Left ventricle myocardium superior (tissue), 1 donor: Measurements from ENCODE around the gene ZNF446. TPM values are rescaled to one million over a fixed set of nuclear protein-coding genes. Genes with fewer than 3 reads are reported as not detected.
"Not testable (repeated sequence)": the region's sequence is repeated elsewhere in the genome, so short reads cannot be mapped to it uniquely, and the experiment has no call there.

Source experiments
- ATAC-seq: fragments of 200-7000 bp; cut with Tn5 transposase; one replicate; pipeline ENCODE4 v1.9.1; 2020; ENCODE audit warnings: mild to moderate bottlenecking, moderate library complexity
- DNase-seq: peaks from one replicate; pipeline ENCODE4 v3.0.0-alpha.2; 2020
- intact Hi-C: fragments of 100-400 bp; cut with micrococcal nuclease; formaldehyde crosslinking; loops from one replicate; pipeline ENCODE4 v1.11.0; 2022
- total RNA-seq: library from RNA; stranded (reverse); fragmentation: NEBNext Ultra II Directional; extraction: Animal tissue kit (Norgen Biotek cat#: 25700); gene quantifications from one replicate; pipeline ENCODE4 v1.2.1, GENCODE V29; 2021
- donor health status: DM: no; HTN: yes; CAD: no; lungs with severe emphysema.

ZNF446 gene
- total RNA-seq, 1 donor from 2014 or later, result 4.6 TPM

DNA sequence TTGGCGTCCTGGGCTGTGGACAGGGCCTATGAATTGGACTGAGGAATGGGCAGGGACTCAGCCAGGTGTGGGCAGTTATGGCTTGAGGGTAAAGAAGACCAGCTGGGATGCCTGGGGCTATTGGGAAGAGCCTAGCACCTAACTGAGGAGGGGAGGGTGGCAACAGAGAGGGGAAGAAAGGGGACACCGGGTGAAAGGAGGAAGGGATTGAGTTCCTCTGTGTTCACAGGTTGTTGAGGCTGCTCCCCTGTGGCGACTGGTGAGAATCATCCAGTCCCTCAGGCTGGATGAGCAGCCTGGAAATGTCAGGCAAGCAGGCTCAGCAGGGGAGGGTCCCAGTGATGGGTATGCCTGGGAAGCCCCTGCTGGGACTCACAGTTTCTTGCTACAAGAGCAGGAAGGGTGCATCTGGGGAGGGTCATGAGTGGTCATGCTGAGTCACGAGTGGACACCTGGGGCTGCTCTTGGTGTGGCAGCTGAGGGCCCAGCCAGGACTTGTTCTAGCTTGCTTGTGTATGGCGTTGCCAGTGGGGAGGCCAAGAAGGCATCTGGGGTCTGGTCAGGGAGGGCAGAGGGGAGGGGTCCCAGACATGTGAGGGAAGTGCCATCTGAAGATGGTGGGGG is 7.8 kb upstream of the ZNF446 start:
- intact Hi-C loops, result no loop called here
- ATAC-seq (no peak), DNase-seq (no peak)

- no peak for DNase-seq
- intact Hi-C loops, result no loop called here
- ATAC-seq, result no peak
Measured at GRCh38 chr19:58469241-58470013, 6.7 kb upstream of the ZNF446 start.

DNA sequence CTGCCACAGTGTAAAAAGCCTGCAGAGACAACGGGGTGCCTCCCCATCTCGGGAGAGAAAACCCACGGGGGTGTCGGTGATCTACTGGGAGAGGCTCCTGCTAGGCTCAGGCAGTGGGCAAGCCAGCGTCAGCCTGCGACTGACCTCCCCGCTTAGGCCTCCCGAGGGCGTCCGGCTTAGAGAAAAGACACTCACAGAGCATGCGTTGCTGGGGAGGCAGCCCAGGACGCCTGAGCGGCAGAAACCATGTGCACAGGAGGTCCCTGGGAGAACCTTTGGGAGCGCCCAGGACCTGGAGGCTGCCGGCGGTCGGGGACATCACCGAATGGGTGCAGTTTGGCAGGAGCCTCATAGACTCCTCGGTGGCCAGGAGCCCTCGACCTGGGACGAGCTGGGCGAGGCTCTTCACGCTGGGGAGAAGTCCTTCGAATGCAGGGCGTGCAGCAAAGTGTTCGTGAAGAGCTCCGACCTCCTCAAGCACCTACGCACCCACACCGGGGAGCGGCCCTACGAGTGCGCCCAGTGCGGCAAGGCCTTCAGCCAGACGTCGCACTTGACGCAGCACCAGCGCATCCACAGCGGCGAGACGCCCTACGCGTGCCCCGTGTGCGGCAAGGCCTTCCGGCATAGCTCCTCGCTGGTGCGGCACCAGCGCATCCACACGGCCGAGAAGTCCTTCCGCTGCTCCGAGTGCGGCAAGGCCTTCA is 5.2 kb upstream of the ZNF446 start:
- ATAC-seq, intact Hi-C loops, DNase-seq: not testable (repeated sequence)

GRCh38 chr19:58471736-58472135 is 4.4 kb upstream of the ZNF446 start:
- ATAC-seq (no peak), DNase-seq (no peak)
- intact Hi-C loops, result no loop called here

- no peak for DNase-seq
- intact Hi-C loops, result no loop called here
- no peak for ATAC-seq
Measured at GRCh38 chr19:58473775-58474174, 2.4 kb upstream of the ZNF446 start.

GRCh38 chr19:58474291-58474996 is 1.7 kb upstream of the ZNF446 start:
- ATAC-seq (no peak), DNase-seq (no peak)
- intact Hi-C loops, result no loop called here

DNA sequence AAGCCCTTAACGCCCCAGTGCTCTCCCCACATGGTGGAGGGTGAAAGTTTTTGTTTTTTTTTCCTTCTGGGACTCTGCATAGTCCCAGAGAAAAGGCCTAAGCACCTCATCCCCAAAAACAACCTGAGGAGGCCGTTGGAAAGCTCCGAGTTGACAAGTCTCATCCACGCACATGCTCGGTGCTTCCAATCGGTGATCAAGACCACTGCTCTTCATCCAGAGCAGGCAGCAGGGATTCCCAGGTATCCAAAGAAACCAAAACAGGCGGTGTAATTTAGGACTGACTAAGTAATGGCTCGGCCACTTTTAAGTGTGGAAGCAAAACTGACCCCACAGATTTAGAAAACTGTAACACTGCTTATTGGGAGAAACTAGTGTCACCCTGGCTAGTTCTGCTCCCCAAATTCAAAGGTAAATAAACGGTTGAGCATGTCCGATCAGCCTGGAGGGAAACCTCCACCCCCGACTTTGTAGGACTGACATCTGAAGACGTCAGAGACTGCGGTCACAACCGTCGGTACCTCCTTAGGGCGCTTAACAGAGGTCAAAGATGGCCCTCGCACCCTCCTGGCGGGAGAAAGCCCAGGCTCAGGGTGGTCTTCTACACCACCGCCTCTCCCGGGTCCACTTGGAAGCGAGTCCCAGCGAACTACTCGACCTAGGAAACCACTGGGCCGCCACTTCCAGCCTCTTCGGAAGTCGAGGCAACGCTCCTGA is 997 bp upstream of the ZNF446 start:
- no peak for DNase-seq
- intact Hi-C loops, result no loop called here
- ATAC-seq, result no peak

DNA sequence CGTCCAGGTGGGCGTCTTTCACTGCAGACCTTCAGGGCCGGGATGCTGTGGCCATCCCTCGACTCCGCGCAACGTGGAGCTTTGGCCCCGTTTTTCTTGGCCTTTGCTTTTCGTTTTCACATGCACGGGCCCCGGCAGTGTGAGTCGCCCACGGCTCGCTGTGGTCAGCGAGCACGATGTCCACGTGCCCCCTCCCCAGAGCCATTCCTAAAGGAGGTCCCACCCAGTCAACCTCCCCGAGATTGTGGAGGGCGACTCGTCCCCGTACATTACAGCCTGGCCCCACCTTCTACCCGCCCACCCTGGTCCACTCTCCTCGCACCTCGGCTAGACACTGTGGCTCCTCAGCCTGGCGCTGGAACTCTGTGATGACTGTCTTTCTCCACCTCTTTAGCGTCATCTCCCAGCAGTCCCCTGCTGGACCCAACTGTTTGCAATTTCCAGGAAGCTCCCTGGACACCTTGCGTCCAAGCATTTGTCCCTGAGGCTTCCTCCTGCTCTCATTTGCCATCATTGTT is 405 bp downstream of the ZNF446 start:
- ATAC-seq (peak; percentile 1), DNase-seq (no peak)
- intact Hi-C loops, result no loop called here

GRCh38 chr19:58477130-58477529 is 978 bp downstream of the ZNF446 start:
- no peak for DNase-seq
- ATAC-seq, result no peak
- intact Hi-C loops, result no loop called here

DNA sequence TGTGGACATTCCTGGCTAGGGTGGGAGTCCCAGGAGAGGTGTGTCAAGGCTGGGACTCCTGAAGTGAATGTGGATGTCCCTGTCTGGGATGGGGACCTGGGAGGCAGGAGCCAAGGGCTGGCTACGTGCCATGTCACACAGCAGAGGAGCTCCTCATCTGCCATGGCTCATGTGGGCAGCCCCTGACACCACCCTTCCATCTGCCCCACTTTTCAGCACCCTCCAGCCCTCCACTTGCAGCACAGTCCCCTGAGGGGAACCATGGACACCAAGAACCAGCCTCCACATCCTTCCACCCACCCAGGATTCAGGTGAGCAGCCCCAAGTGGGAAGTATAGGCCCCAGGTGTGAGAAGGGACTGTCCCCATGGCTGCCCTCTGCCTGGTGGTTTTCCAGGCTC is 1.7 kb downstream of the ZNF446 start:
- intact Hi-C loops, result no loop called here
- ATAC-seq, result no peak
- DNase-seq, result no peak

DNA sequence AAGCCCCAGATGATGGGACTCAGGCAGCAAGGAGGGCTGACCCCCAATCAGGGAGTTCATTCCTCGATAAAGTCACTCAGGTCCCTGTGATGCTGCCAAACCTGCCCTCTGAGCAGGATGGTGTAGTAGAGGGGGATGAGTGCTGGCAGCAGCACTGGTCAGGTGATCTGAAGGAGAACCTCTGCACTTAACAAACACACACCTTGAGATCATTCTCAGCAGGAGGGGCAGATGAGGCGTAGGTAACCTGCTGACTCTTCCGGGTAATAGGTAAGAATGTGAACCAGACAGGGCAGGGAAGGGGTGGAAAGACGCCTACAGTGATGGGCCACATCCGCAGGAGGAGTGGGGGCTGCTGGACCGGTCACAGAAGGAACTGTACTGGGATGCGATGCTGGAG is 3.2 kb downstream of the ZNF446 start:
- no peak for ATAC-seq
- DNase-seq, result no peak
- intact Hi-C loops, result no loop called here

DNA sequence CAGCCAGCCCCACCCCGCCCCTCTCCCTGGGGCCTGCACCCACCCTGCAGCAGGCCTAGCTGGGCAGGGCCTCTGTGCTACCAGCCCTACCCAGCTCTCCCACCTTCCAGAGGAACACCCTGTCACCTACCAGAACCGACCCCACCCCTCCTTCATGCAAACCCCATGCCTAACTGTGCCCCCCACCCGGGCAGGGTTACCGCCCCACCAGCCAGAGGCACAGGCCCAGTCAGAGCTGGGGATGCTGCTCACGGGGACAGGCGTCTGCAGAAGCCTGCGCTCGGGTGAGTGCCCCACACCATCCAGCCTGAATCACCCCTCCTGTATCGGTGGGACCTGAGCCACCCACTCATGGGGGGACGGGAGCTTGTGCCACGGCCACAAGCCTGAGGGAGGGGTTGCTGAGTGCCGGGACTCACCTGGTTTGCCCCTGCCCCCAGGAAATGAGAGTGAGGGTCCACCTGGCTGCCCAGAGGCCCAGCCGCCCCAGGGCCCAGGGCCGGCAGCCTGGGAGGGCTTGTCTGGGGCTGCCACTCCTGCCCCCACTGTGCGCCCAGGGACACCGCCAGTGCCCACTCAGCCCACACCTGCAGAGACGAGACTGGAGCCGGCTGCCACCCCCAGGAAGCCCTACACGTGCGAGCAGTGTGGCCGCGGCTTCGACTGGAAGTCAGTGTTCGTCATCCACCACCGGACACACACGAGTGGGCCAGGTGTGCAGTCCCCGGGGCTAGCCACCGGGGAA is 3.8 kb downstream of the ZNF446 start:
- ATAC-seq (no peak), DNase-seq (no peak)
- intact Hi-C loops, result no loop called here

GRCh38 chr19:58480481-58480830 is 4.3 kb downstream of the ZNF446 start:
- intact Hi-C loops, result no loop called here
- no peak for ATAC-seq
- DNase-seq, result no peak

DNA sequence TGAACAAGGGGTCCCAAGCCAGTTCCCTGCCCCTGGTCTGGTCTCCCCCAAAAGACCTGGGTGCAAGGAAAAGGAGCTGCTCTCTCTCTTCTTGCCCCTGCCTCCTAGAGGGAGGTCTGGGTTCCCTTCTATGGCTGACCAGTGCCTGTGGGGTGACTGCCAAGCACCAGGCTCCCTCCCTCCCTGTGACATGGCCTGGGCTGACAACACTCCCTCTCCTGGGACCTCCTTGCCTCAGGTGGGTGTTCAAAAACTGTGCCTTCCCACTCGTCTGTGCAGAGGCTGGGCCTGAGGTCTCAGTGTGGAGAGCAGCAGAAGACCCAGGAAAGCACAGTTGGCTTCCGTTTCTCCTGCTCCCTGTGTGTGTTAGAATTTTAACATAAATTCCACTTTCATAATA is 4.7 kb downstream of the ZNF446 start:
- DNase-seq (no peak), ATAC-seq (no peak)
- intact Hi-C loops, result no loop called here

GRCh38 chr19:58482372-58482771 is 6.2 kb downstream of the ZNF446 start:
- no peak for ATAC-seq
- intact Hi-C loops, result no loop called here
- DNase-seq, result no peak

DNA sequence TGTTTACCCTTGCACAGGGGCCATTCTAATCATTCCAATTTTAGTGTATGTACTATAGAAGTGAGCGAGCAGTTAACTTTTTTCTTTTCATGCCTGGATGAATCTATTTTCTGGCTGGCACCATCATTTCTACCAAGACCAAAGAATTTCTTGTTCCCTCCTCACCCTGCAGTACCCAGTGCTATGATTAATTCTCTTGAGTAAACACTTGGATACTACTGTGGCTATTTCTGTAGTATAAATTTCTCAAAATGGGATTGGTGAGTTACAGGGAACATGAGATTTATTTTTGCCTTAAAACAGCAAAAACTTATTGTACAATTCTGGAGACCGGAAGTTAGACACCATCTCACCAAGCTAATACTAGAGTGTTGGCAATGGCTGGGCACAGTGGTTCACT is 7.6 kb downstream of the ZNF446 start:
- intact Hi-C loops, result no loop called here
- no peak for DNase-seq
- no peak for ATAC-seq

DNA sequence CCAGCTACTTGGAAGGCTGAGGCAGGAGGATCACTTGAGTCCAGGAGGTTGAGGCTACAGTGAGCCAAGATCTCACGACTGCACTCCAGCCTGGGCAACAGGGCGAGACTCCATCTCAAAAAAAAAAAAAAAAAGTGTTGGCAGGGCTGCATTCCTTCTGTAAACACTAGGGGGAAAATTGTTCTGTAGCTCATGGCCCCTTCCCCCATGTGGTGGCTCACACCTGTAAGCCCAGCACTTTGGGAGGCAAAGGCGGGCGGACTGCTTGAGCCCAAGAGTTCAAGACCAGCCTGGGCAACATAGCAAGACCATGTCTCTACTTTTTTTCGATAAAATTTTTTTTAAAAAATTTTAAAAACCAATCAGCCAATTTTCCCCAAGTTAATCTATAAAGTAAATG is 8.2 kb downstream of the ZNF446 start:
- intact Hi-C loops, ATAC-seq, DNase-seq: not testable (repeated sequence)

DNA sequence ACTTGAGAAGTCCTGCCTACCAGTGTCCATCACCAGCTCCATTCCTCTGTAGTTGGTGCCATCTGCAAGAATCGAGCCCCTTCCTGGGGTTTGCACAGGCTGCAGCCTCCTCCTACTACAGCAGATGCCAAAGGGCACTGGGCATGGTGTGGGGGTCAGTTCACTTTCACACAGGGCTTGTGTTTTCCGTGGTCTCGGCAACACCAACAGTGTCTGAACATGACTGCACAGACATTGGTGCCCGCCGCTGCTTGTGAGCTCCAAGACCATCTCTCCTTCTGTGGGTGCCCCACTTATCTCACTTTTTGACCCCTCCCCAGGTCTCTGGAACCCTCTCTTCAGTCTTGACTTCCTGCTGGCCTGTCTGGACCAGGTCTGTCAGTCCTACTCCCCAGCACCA is 15.2 kb downstream of the ZNF446 start:
- DNase-seq, result no peak

More for the DNA sequence above, 15.2 kb downstream of the ZNF446 start:
- intact Hi-C loops, result no loop called here
- ATAC-seq, result no peak
